ENCODE measurements around the gene DOLK. TPM values are rescaled to one million over a fixed set of nuclear protein-coding genes. Genes with fewer than 3 reads are reported as not detected.

The DOLK gene
- total and polyA plus RNA-seq, 2 donors (not counting 1 experiment from before 2014, with no cell fraction given): 3.0 to 12.2 TPM

DNA sequence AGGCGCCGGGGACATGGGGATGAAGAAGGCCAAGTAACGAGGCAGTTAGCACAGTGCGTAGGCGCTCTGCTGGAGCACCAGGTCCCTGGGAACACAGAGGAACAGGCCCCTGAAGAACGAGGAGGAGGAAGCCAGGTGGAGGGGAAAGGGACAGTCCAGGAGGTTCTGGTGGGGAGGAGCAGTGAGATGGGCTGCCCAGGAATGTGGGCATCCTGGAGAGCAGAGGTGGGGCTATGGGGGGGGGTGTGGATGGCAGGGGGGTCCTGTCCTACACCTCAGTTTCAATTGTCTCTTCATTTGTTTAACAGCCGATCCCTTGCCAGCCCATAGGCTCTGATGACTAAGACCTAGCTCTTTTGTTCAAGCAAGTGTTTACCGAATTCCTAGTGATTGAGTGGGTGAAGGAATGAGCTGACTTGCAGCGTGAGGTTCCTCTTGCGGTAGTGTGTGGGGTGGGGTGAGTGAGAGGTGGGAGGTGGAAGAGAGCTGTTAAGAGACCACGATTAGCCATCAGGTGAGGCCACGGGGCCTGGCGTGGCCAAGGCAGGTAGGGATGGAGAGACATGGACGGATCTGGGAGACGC is 35.0 kb downstream of the DOLK start:
- 94% methylated on average over 14 of the region's 15 CpGs for WGBS (ENCODE audit: insufficient coverage)
- DNase-seq (no peak), ATAC-seq (ENCODE audit: low read depth) (no peak)
- H3K27me3 Mint-ChIP-seq: no peaks in the 10 kb centered on the region
- H3K9me3 Mint-ChIP-seq (ENCODE audit: insufficient read depth): no peaks in the 10 kb centered on the region
- ChIA-PET CTCF (no interaction called here), POLR2A (no interaction called here)
- no peak overlapping the region for H3K27ac ChIP-seq (ENCODE audit: low read length in 2 of 2)
- H3K4me1 ChIP-seq (ENCODE audit: control insufficient read depth in 2 of 2, insufficient read depth in 2 of 2, low read length in 2 of 2): no peaks in the 10 kb centered on the region
- no peaks in the 10 kb centered on the region for H3K9me3 ChIP-seq (ENCODE audit: control extremely low read depth in 1 of 3, control insufficient read depth in 2 of 3, insufficient read depth in 1 of 3, low read length in 2 of 3)
- no peak overlapping the region for H3K4me3 Mint-ChIP-seq
- peaks cover 68% of the 10 kb centered on the region for H3K79me2 ChIP-seq (ENCODE audit: control insufficient read depth, insufficient read depth, low read length)
- H3K4me1 Mint-ChIP-seq: peaks cover 5% of the 10 kb centered on the region
- intact Hi-C loops (cut with micrococcal nuclease): no loop called here
- TF ChIP-seq EZH2 (IDR thresholded peaks at IDR 0.05; ENCODE audit: borderline replicate concordance, insufficient read depth, low read depth, low read length, poor library complexity, severe bottlenecking): no peak
- TF ChIP-seq, protein P1, sequence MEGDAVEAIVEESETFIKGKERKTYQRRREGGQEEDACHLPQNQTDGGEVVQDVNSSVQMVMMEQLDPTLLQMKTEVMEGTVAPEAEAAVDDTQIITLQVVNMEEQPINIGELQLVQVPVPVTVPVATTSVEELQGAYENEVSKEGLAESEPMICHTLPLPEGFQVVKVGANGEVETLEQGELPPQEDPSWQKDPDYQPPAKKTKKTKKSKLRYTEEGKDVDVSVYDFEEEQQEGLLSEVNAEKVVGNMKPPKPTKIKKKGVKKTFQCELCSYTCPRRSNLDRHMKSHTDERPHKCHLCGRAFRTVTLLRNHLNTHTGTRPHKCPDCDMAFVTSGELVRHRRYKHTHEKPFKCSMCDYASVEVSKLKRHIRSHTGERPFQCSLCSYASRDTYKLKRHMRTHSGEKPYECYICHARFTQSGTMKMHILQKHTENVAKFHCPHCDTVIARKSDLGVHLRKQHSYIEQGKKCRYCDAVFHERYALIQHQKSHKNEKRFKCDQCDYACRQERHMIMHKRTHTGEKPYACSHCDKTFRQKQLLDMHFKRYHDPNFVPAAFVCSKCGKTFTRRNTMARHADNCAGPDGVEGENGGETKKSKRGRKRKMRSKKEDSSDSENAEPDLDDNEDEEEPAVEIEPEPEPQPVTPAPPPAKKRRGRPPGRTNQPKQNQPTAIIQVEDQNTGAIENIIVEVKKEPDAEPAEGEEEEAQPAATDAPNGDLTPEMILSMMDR (IDR thresholded peaks at IDR 0.05): no peak
- no peak overlapping the region for H3K4me2 ChIP-seq (replicated peaks; ENCODE audit: low read depth, low read length, poor library complexity, severe bottlenecking)
- H3K27ac Mint-ChIP-seq: no peak overlapping the region
- peaks cover 0 to 51% of the 10 kb centered on the region in 2 experiments for H3K36me3 ChIP-seq (replicated peaks in 1 of 2; ENCODE audit: control extremely low read depth in 1 of 2, control insufficient read depth in 1 of 2, extremely low read depth in 1 of 2, insufficient read depth in 2 of 2, low read length in 1 of 2)
- no peak overlapping the region for H3K4me3 ChIP-seq (ENCODE audit: control extremely low read depth in 1 of 5, extremely low read depth in 1 of 5, insufficient read depth in 1 of 5, low read depth in 2 of 5, low read length in 4 of 5)
- H3K9ac ChIP-seq (ENCODE audit: low read length): no peak overlapping the region
- no peak overlapping the region for H2AFZ ChIP-seq (ENCODE audit: insufficient read depth, low read depth, low read length, poor library complexity, severe bottlenecking)
- peaks cover 31% of the 10 kb centered on the region for H4K20me1 ChIP-seq (ENCODE audit: control insufficient read depth, insufficient read depth, low read length, poor library complexity, severe bottlenecking)
- H3K27me3 ChIP-seq (replicated peaks in 1 of 4; ENCODE audit: control extremely low read depth in 1 of 4, control insufficient read depth in 3 of 4, insufficient read depth in 4 of 4, low read length in 3 of 4): no peaks in the 10 kb centered on the region

DNA sequence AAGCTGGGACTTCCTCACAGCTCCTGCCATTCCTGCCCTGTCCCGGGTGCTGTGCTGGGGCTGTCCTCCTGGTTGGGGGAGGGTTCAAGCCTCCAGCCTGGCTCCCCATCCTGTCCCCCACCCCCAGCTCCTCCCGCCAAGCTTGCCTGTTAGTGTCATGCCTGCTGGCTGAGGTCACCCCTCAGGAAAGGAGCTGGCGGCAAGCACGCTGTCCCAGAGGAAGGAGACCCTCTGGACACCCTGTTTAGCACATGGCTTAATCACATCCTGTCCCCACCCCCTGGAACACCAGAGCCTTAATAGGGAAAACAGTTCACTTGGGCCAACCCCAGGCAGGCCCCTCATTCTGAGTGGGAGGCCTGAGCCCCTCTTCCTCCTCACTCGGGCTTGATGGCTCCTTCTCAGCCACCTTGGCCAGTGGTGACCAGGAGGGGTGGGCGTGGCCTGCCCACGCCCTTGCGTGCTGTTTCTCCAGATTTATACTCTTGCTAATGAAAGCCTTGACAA is 35.8 kb downstream of the DOLK start:
- H3K9ac ChIP-seq (ENCODE audit: low read length): no peak overlapping the region
- no peak overlapping the region for H3K4me2 ChIP-seq (replicated peaks; ENCODE audit: low read depth, low read length, poor library complexity, severe bottlenecking)
- Mint-ChIP-seq H3K4me3 (no peak overlapping the region), H3K27me3 (no peaks in the 10 kb centered on the region), H3K9me3 (ENCODE audit: insufficient read depth) (no peaks in the 10 kb centered on the region), H3K27ac (no peak overlapping the region), H3K4me1 (peaks cover 5% of the 10 kb centered on the region)
- CTCF ChIA-PET: no interaction called here
- intact Hi-C loops (cut with micrococcal nuclease): no loop called here
- POLR2A ChIA-PET: no interaction called here
- TF ChIP-seq, protein P1 (IDR thresholded peaks at IDR 0.05): no peak
- TF ChIP-seq EZH2 (IDR thresholded peaks at IDR 0.05; ENCODE audit: borderline replicate concordance, insufficient read depth, low read depth, low read length, poor library complexity, severe bottlenecking): no peak
- H3K27ac ChIP-seq (ENCODE audit: low read length in 2 of 2): no peak overlapping the region
- no peak for DNase-seq
- peaks cover 0 to 46% of the 10 kb centered on the region in 2 experiments for H3K36me3 ChIP-seq (replicated peaks in 1 of 2; ENCODE audit: control extremely low read depth in 1 of 2, control insufficient read depth in 1 of 2, extremely low read depth in 1 of 2, insufficient read depth in 2 of 2, low read length in 1 of 2)
- peaks cover 70% of the 10 kb centered on the region for H3K79me2 ChIP-seq (ENCODE audit: control insufficient read depth, insufficient read depth, low read length)
- no peak overlapping the region for H3K4me3 ChIP-seq (ENCODE audit: control extremely low read depth in 1 of 5, extremely low read depth in 1 of 5, insufficient read depth in 1 of 5, low read depth in 2 of 5, low read length in 4 of 5)
- WGBS (ENCODE audit: insufficient coverage): 64% methylated on average over 8 of the region's 8 CpGs
- H4K20me1 ChIP-seq (ENCODE audit: control insufficient read depth, insufficient read depth, low read length, poor library complexity, severe bottlenecking): peaks cover 31% of the 10 kb centered on the region
- H2AFZ ChIP-seq (ENCODE audit: insufficient read depth, low read depth, low read length, poor library complexity, severe bottlenecking): no peak overlapping the region
- no peak for ATAC-seq (ENCODE audit: low read depth)
- no peaks in the 10 kb centered on the region for H3K4me1 ChIP-seq (ENCODE audit: control insufficient read depth in 2 of 2, insufficient read depth in 2 of 2, low read length in 2 of 2)
- no peaks in the 10 kb centered on the region for H3K9me3 ChIP-seq (ENCODE audit: control extremely low read depth in 1 of 3, control insufficient read depth in 2 of 3, insufficient read depth in 1 of 3, low read length in 2 of 3)
- no peaks in the 10 kb centered on the region for H3K27me3 ChIP-seq (replicated peaks in 1 of 4; ENCODE audit: control extremely low read depth in 1 of 4, control insufficient read depth in 3 of 4, insufficient read depth in 4 of 4, low read length in 3 of 4)
